Measurements from ENCODE around the gene CAMP.

DNA sequence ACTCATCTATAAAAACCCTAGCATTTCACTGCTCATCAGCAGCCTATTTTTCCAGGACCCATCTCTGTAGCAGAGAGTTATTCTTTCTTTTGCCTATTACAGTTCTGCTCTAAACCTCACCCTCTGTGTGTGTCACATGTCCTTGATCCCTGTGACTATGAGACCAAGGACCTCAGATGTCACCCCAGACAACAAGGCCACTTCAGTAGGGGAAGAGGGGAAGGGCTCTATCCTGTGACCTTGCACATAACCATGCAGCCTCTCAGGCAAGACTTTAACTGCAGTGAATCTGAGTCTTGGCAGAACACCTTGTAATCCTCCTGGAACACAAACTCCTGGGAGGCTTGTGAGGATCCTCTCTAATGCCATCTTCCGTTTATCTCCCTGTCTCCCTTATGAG lies 13.2 kb downstream of the CAMP start:
- TF ChIP-seq, protein P1, sequence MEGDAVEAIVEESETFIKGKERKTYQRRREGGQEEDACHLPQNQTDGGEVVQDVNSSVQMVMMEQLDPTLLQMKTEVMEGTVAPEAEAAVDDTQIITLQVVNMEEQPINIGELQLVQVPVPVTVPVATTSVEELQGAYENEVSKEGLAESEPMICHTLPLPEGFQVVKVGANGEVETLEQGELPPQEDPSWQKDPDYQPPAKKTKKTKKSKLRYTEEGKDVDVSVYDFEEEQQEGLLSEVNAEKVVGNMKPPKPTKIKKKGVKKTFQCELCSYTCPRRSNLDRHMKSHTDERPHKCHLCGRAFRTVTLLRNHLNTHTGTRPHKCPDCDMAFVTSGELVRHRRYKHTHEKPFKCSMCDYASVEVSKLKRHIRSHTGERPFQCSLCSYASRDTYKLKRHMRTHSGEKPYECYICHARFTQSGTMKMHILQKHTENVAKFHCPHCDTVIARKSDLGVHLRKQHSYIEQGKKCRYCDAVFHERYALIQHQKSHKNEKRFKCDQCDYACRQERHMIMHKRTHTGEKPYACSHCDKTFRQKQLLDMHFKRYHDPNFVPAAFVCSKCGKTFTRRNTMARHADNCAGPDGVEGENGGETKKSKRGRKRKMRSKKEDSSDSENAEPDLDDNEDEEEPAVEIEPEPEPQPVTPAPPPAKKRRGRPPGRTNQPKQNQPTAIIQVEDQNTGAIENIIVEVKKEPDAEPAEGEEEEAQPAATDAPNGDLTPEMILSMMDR (IDR thresholded peaks at IDR 0.05) = no peak
- TF ChIP-seq POLR2A (IDR thresholded peaks at IDR 0.05) = no peak
